Measurements from ENCODE around the gene ANKH. TPM values are rescaled to one million over a fixed set of nuclear protein-coding genes. Genes with fewer than 3 reads are reported as not detected.

The ANKH gene
- total and polyA plus RNA-seq, 2 of the 13 experiments (the other 11 are each of a cell fraction or from before 2014, with no cell fraction given): 25.0 to 36.0 TPM

DNA sequence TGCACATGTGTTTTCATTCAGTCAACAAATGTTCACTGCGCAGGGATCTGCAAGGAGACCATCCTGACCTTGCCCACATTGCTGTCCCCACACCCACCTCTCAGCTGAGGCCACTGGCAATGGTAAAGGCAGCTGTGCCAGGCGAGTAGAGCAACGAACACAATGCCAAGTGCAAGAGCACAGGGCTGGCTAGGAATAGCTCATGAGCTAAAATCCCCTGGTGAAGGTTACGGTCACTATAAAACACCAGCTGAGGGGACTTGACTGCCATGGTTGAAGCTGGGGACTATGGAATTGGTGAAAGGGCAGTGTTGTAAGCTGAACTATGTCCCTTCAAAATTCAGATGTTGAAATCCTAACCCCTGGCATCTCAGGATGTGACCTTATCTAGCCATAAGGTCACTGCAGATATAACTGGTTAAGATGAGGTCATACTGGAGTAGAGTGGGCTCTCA lies 111.0 kb downstream of the ANKH start (continued):
- TF ChIP-seq, protein P1, sequence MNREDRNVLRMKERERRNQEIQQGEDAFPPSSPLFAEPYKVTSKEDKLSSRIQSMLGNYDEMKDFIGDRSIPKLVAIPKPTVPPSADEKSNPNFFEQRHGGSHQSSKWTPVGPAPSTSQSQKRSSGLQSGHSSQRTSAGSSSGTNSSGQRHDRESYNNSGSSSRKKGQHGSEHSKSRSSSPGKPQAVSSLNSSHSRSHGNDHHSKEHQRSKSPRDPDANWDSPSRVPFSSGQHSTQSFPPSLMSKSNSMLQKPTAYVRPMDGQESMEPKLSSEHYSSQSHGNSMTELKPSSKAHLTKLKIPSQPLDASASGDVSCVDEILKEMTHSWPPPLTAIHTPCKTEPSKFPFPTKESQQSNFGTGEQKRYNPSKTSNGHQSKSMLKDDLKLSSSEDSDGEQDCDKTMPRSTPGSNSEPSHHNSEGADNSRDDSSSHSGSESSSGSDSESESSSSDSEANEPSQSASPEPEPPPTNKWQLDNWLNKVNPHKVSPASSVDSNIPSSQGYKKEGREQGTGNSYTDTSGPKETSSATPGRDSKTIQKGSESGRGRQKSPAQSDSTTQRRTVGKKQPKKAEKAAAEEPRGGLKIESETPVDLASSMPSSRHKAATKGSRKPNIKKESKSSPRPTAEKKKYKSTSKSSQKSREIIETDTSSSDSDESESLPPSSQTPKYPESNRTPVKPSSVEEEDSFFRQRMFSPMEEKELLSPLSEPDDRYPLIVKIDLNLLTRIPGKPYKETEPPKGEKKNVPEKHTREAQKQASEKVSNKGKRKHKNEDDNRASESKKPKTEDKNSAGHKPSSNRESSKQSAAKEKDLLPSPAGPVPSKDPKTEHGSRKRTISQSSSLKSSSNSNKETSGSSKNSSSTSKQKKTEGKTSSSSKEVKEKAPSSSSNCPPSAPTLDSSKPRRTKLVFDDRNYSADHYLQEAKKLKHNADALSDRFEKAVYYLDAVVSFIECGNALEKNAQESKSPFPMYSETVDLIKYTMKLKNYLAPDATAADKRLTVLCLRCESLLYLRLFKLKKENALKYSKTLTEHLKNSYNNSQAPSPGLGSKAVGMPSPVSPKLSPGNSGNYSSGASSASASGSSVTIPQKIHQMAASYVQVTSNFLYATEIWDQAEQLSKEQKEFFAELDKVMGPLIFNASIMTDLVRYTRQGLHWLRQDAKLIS (CRISPR knock-in tag; IDR thresholded peaks at IDR 0.05): no peak
- TF ChIP-seq ZNF619 (CRISPR knock-in tag; IDR thresholded peaks at IDR 0.05) (no peak), ZNF780A (CRISPR knock-in tag; IDR thresholded peaks at IDR 0.05) (no peak), PRMT3 (CRISPR knock-in tag; IDR thresholded peaks at IDR 0.05; ENCODE audit: borderline replicate concordance, low read depth) (no peak), NFIC (IDR thresholded peaks at IDR 0.05; ENCODE audit: low read length) (no peak), ZMYM4 (CRISPR knock-in tag; IDR thresholded peaks at IDR 0.05) (peak; percentile 74), FOXJ3 (CRISPR knock-in tag; IDR thresholded peaks at IDR 0.05; ENCODE audit: borderline replicate concordance) (peak; percentile 31; the same call in 1 of the 2 replicates), ZBTB7B (CRISPR knock-in tag; IDR thresholded peaks at IDR 0.05) (no peak)
- TF ChIP-seq, protein P2, sequence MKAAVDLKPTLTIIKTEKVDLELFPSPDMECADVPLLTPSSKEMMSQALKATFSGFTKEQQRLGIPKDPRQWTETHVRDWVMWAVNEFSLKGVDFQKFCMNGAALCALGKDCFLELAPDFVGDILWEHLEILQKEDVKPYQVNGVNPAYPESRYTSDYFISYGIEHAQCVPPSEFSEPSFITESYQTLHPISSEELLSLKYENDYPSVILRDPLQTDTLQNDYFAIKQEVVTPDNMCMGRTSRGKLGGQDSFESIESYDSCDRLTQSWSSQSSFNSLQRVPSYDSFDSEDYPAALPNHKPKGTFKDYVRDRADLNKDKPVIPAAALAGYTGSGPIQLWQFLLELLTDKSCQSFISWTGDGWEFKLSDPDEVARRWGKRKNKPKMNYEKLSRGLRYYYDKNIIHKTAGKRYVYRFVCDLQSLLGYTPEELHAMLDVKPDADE (CRISPR knock-in tag; IDR thresholded peaks at IDR 0.05): no peak
- TF ChIP-seq, protein P3, sequence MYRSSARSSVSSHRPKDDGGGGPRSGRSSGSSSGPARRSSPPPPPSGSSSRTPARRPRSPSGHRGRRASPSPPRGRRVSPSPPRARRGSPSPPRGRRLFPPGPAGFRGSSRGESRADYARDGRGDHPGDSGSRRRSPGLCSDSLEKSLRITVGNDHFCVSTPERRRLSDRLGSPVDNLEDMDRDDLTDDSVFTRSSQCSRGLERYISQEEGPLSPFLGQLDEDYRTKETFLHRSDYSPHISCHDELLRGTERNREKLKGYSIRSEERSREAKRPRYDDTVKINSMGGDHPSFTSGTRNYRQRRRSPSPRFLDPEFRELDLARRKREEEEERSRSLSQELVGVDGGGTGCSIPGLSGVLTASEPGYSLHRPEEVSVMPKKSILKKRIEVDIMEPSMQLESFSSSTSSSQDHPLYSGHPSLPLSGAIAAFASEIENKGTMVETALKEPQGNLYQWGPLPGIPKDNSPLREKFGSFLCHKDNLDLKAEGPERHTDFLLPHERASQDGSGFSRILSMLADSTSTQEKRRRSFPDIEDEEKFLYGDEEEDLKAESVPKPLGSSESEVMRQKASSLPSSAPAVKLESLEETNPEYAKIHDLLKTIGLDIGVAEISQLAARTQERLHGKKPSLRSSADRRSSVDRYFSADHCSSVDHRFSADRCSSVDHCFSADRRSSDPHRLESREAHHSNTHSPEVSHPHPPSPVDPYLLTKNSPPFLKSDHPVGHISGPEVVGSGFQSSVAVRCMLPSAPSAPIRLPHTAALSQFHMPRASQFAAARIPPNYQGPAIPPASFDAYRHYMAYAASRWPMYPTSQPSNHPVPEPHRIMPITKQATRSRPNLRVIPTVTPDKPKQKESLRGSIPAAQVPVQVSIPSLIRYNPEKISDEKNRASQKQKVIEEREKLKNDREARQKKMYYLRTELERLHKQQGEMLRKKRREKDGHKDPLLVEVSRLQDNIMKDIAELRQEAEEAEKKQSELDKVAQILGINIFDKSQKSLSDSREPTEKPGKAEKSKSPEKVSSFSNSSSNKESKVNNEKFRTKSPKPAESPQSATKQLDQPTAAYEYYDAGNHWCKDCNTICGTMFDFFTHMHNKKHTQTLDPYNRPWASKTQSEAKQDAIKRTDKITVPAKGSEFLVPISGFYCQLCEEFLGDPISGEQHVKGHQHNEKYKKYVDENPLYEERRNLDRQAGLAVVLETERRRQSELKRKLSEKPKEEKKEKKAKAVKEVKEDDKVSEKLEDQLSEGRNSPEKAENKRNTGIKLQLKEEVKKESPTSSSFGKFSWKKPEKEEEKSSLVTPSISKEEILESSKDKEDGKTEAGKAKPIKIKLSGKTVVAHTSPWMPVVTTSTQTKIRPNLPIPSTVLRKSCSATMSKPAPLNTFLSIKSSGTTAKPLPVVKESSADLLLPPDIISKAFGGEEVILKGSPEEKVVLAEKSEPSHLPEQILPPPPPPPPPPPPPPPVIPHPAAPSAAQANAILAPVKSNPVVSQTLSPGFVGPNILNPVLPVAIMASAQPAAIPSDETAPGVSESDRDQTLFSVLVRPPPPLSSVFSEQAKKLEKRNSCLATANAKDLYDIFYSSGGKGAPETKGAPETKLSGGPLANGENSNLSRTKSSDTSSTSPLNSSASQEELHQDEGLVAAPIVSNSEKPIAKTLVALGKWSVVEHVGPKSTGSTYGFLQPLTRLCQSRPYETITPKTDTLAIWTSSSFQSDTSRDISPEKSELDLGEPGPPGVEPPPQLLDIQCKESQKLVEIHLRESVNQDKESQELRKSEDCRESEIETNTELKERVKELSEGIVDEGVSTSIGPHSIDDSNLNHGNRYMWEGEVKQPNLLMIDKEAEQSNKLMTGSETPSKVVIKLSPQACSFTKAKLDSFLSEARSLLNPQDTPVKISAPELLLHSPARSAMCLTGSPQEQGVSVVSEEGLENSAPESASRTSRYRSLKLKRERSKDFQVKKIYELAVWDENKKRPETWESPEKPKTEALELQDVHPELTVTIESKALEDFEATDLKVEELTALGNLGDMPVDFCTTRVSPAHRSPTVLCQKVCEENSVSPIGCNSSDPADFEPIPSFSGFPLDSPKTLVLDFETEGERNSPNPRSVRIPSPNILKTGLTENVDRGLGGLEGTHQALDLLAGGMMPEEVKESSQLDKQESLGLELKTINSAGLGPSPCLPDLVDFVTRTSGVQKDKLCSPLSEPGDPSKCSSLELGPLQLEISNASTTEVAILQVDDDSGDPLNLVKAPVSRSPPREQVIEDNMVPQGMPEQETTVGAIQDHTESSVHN (CRISPR knock-in tag; IDR thresholded peaks at IDR 0.05): no peak
- TF ChIP-seq, protein P4, sequence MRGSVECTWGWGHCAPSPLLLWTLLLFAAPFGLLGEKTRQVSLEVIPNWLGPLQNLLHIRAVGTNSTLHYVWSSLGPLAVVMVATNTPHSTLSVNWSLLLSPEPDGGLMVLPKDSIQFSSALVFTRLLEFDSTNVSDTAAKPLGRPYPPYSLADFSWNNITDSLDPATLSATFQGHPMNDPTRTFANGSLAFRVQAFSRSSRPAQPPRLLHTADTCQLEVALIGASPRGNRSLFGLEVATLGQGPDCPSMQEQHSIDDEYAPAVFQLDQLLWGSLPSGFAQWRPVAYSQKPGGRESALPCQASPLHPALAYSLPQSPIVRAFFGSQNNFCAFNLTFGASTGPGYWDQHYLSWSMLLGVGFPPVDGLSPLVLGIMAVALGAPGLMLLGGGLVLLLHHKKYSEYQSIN (CRISPR knock-in tag; IDR thresholded peaks at IDR 0.05; ENCODE audit: borderline replicate concordance): no peak
- TF ChIP-seq, protein P5, sequence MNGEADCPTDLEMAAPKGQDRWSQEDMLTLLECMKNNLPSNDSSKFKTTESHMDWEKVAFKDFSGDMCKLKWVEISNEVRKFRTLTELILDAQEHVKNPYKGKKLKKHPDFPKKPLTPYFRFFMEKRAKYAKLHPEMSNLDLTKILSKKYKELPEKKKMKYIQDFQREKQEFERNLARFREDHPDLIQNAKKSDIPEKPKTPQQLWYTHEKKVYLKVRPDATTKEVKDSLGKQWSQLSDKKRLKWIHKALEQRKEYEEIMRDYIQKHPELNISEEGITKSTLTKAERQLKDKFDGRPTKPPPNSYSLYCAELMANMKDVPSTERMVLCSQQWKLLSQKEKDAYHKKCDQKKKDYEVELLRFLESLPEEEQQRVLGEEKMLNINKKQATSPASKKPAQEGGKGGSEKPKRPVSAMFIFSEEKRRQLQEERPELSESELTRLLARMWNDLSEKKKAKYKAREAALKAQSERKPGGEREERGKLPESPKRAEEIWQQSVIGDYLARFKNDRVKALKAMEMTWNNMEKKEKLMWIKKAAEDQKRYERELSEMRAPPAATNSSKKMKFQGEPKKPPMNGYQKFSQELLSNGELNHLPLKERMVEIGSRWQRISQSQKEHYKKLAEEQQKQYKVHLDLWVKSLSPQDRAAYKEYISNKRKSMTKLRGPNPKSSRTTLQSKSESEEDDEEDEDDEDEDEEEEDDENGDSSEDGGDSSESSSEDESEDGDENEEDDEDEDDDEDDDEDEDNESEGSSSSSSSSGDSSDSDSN (CRISPR knock-in tag; IDR thresholded peaks at IDR 0.05): no peak
